PFSK-1 (cell line): ENCODE data around the gene COL18A1.

ENCODE experiments used
- POLR2AphosphoS5 ChIP-seq: IDR thresholded peaks from 2 replicates; pipeline ENCODE4 v1.6.1; 2012; ENCODE audit warnings: low read depth, mild to moderate bottlenecking, control low read depth, low read length, moderate library complexity
- SIN3A ChIP-seq: IDR thresholded peaks from 2 replicates; pipeline ENCODE4 v1.6.1; 2012; ENCODE audit warnings: mild to moderate bottlenecking, low read length, moderate library complexity, borderline replicate concordance; ENCODE audit not compliant: insufficient read depth
- TAF1 ChIP-seq: IDR thresholded peaks from 2 replicates; pipeline ENCODE4 v1.6.1; 2012; ENCODE audit warnings: low read length, control low read depth, borderline replicate concordance; ENCODE audit not compliant: insufficient read depth
- TF ChIP-seq, protein P1 (sequence below), 2 experiments: IDR thresholded peaks; 2 replicates each; pipeline versions ENCODE4 v1.6.1 to v1.8.0; 2011 to 2012; ENCODE audit warnings: low read depth in 2 of 2, low read length in 2 of 2, control low read depth in 1 of 2, inconsistent platforms in 1 of 2, mild to moderate bottlenecking in 1 of 2, moderate library complexity in 1 of 2; ENCODE audit not compliant: insufficient read depth in 1 of 2

DNA sequence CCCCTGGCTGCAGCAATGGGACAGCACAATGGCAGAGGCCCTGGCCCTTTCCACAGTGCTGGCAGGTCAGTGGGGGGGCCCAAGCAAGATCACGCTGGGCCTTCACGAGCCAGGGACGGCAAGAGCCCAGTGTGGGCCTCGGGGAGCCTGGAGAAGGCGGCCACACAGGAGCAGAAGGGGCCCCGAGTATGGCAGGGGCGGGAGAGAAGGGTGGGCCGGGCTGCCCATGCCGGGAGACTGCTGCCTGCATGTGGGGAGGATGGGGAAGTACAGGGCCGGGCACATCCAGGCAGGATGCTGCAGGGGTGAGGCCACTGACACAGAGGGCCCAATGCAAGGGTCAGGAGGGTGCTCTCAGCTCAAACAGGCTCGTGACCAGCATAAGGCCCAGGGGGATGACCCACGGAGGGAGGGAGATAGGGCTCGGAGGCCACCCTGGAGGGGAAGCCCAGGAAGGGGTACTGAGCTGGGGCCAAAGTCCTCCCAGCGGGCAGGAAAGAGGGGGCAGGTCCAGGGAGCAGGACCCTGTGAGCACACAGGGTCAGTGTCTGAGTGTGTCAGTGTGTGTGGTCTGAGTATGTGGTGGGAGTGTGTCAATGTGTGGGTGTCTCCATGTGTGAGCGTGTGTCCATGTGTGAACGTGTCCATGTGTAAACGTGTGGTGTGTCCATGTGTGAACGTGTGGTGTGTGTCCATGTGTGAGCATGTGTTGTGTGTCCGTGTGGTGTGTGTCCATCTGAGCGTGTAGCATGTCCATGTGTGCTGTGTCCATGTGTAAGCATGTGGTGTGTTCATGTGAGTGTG lies 124.2 kb downstream of the COL18A1 start:
- TF ChIP-seq POLR2AphosphoS5, result no peak
- no peak for TF ChIP-seq TAF1
- TF ChIP-seq SIN3A, result no peak
- TF ChIP-seq, protein P1, sequence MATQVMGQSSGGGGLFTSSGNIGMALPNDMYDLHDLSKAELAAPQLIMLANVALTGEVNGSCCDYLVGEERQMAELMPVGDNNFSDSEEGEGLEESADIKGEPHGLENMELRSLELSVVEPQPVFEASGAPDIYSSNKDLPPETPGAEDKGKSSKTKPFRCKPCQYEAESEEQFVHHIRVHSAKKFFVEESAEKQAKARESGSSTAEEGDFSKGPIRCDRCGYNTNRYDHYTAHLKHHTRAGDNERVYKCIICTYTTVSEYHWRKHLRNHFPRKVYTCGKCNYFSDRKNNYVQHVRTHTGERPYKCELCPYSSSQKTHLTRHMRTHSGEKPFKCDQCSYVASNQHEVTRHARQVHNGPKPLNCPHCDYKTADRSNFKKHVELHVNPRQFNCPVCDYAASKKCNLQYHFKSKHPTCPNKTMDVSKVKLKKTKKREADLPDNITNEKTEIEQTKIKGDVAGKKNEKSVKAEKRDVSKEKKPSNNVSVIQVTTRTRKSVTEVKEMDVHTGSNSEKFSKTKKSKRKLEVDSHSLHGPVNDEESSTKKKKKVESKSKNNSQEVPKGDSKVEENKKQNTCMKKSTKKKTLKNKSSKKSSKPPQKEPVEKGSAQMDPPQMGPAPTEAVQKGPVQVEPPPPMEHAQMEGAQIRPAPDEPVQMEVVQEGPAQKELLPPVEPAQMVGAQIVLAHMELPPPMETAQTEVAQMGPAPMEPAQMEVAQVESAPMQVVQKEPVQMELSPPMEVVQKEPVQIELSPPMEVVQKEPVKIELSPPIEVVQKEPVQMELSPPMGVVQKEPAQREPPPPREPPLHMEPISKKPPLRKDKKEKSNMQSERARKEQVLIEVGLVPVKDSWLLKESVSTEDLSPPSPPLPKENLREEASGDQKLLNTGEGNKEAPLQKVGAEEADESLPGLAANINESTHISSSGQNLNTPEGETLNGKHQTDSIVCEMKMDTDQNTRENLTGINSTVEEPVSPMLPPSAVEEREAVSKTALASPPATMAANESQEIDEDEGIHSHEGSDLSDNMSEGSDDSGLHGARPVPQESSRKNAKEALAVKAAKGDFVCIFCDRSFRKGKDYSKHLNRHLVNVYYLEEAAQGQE (IDR thresholded peaks at IDR 0.05; ENCODE audit: insufficient read depth in 1 of 2, low read depth in 2 of 2, low read length in 2 of 2), result no peak
